22Rv1 (cell line): Measurements from ENCODE around the gene RAB19.
A peak's percentile ranks its signal among the peaks of the same experiment; 100 is the strongest.

Experiments used
- H3K27ac ChIP-seq: fragments of 450-650 bp; 2 replicates; pipeline ENCODE4 v1.5.1; 2017
- CTCF ChIP-seq: fragments of 450-650 bp; IDR thresholded peaks from 2 replicates; pipeline ENCODE4 v1.5.1; 2017; ENCODE audit warnings: mild to moderate bottlenecking
- ZFX ChIP-seq: fragments of 450-650 bp; IDR thresholded peaks from 2 replicates; pipeline ENCODE4 v1.6.1; 2017; ENCODE audit warnings: antibody characterized with exemption, borderline replicate concordance

Gene RAB19

GRCh38 chr7:140391634-140392033, 12.2 kb upstream of the RAB19 start:
- TF ChIP-seq ZFX (no peak), CTCF (no peak)
- no peak overlapping the region for H3K27ac ChIP-seq

- no peak overlapping the region for H3K27ac ChIP-seq
- TF ChIP-seq CTCF, result no peak
- no peak for TF ChIP-seq ZFX
Measured at GRCh38 chr7:140393756-140394306, 10.0 kb upstream of the RAB19 start.

GRCh38 chr7:140397784-140398750, 5.8 kb upstream of the RAB19 start, which contains the start of gene SLC37A3:
SLC37A3 (minus strand) TSS chr7:140398530; CDS start chr7:140382526, 16,004 bp downstream.
- no peak for TF ChIP-seq CTCF
- no peak for TF ChIP-seq ZFX
- H3K27ac ChIP-seq, result peak within 1 kb of the TSS; percentile 53

- no peak for TF ChIP-seq CTCF
- no peak for TF ChIP-seq ZFX
- H3K27ac ChIP-seq, result no peak overlapping the region
Measured at GRCh38 chr7:140398821-140399220, 5.0 kb upstream of the RAB19 start.

GRCh38 chr7:140400381-140400780, 3.5 kb upstream of the RAB19 start:
- no peak for TF ChIP-seq CTCF
- TF ChIP-seq ZFX, result no peak
- no peak overlapping the region for H3K27ac ChIP-seq

GRCh38 chr7:140402178-140402835, 1.6 kb upstream of the RAB19 start:
- TF ChIP-seq CTCF (no peak), ZFX (no peak)

More at GRCh38 chr7:140402178-140402835, 1.6 kb upstream of the RAB19 start:
- no peak overlapping the region for H3K27ac ChIP-seq
